Neural progenitor cell (in vitro differentiated cells): ENCODE measurements around the gene PARD3B. TPM values are rescaled to one million over a fixed set of nuclear protein-coding genes. Genes with fewer than 3 reads are reported as not detected.

ENCODE experiments used
- DNase-seq: peaks from one replicate; pipeline ENCODE4 v3.0.0-alpha.2; 2016; ENCODE audit warnings: low spot score
- H2AFZ ChIP-seq: fragments of 200-600 bp; sonication (generic); replicated peaks from 2 replicates; pipeline ENCODE4 v1.6.1; 2016; ENCODE audit warnings: antibody characterized with exemption
- H3F3A ChIP-seq: fragments of 200-600 bp; sonication (generic); 2 replicates; pipeline ENCODE4 v1.6.1; 2016; ENCODE audit warnings: antibody characterized with exemption, low read depth
- H3K27ac ChIP-seq: fragments of 200-600 bp; sonication (generic); 2 replicates; pipeline ENCODE4 v1.5.1; 2016; ENCODE audit warnings: mild to moderate bottlenecking
- H3K27me3 ChIP-seq: fragments of 200-600 bp; sonication (generic); 2 replicates; pipeline ENCODE4 v1.6.1; 2016; ENCODE audit warnings: mild to moderate bottlenecking, moderate library complexity
- H3K36me3 ChIP-seq: fragments of 200-600 bp; sonication (generic); 2 replicates; pipeline ENCODE4 v1.5.1; 2016
- H3K4me1 ChIP-seq: fragments of 200-600 bp; sonication (generic); 2 replicates; pipeline ENCODE4 v1.6.1; 2016; ENCODE audit warnings: mixed run types
- H3K4me2 ChIP-seq: fragments of 200-600 bp; sonication (generic); 2 replicates; pipeline ENCODE4 v1.6.1; 2016
- H3K4me3 ChIP-seq: fragments of 200-600 bp; sonication (generic); 2 replicates; pipeline ENCODE4 v1.5.1; 2016
- H3K79me2 ChIP-seq: fragments of 200-600 bp; sonication (generic); 2 replicates; pipeline ENCODE4 v1.6.1; 2016; ENCODE audit warnings: low read depth
- H3K9ac ChIP-seq: fragments of 200-600 bp; sonication (generic); 2 replicates; pipeline ENCODE4 v1.6.1; 2016
- H3K9me3 ChIP-seq: fragments of 200-600 bp; sonication (generic); 2 replicates; pipeline ENCODE4 v1.5.1; 2016; ENCODE audit warnings: low read depth
- H4K20me1 ChIP-seq: fragments of 200-600 bp; sonication (generic); 2 replicates; pipeline ENCODE4 v1.6.1; 2016; ENCODE audit warnings: low read depth
- H3K27ac Mint-ChIP-seq: 3 replicates; pipeline ENCODE4 v1.8.0; 2021; ENCODE audit warnings: mixed read lengths
- H3K27me3 Mint-ChIP-seq: 2 replicates; pipeline ENCODE4 v1.8.0; 2022; ENCODE audit warnings: low read depth, mild to moderate bottlenecking, inconsistent platforms, moderate library complexity, mixed read lengths; ENCODE audit not compliant: insufficient read depth
- H3K36me3 Mint-ChIP-seq: 3 replicates; pipeline ENCODE4 v1.8.0; 2021; ENCODE audit warnings: mixed read lengths
- H3K4me1 Mint-ChIP-seq: 3 replicates; pipeline ENCODE4 v1.8.0; 2021; ENCODE audit warnings: mixed read lengths
- H3K4me3 Mint-ChIP-seq: 3 replicates; pipeline ENCODE4 v1.8.0; 2021; ENCODE audit warnings: mild to moderate bottlenecking, moderate library complexity, mixed read lengths
- H3K9me3 Mint-ChIP-seq: 3 replicates; pipeline ENCODE4 v1.8.0; 2020; ENCODE audit warnings: mixed read lengths
- CTCF ChIP-seq: fragments of 200-600 bp; sonication (generic); IDR thresholded peaks from 2 replicates; pipeline ENCODE4 v1.5.1; 2017; ENCODE audit warnings: antibody characterized with exemption, mild to moderate bottlenecking
- EZH2 ChIP-seq: fragments of 200-600 bp; sonication (generic); IDR thresholded peaks from 2 replicates; pipeline ENCODE4 v1.6.1; 2017; ENCODE audit warnings: antibody characterized with exemption, mild to moderate bottlenecking, moderate library complexity
- EZH2phosphoT487 ChIP-seq: fragments of 200-600 bp; sonication (generic); IDR thresholded peaks from 2 replicates; pipeline ENCODE4 v1.6.1; 2017; ENCODE audit warnings: antibody characterized with exemption
- total RNA-seq: library from RNA; depleted of rRNA; stranded (reverse); fragments of >200 nt; gene quantifications from 2 replicates; pipeline ENCODE4 v1.2.3, GENCODE V29; 2015; ENCODE audit warnings: low replicate concordance

The PARD3B gene
- total RNA-seq, 1 donor from 2014 or later: 8.4 TPM

GRCh38 chr2:204541637-204542036, 3.6 kb upstream of the PARD3B start:
- Histone ChIP-seq H3K27me3 (peaks cover 43% of the 10 kb centered on the region), H3K9ac (no peak overlapping the region), H3K27ac (no peak overlapping the region), H3K36me3 (no peaks in the 10 kb centered on the region), H3F3A (peaks cover 12% of the 10 kb centered on the region), H3K79me2 (no peaks in the 10 kb centered on the region), H3K4me2 (no peak overlapping the region), H2AFZ (no peak overlapping the region), H3K9me3 (no peaks in the 10 kb centered on the region), H4K20me1 (no peaks in the 10 kb centered on the region), H3K4me3 (no peak overlapping the region), H3K4me1 (peaks cover 27% of the 10 kb centered on the region)
- H3K36me3 Mint-ChIP-seq: no peaks in the 10 kb centered on the region
- TF ChIP-seq CTCF: no peak
- TF ChIP-seq EZH2: no peak
- no peak for TF ChIP-seq EZH2phosphoT487
- DNase-seq: no peak
- no peaks in the 10 kb centered on the region for H3K9me3 Mint-ChIP-seq
- no peak overlapping the region for H3K27ac Mint-ChIP-seq
- H3K27me3 Mint-ChIP-seq: no peaks in the 10 kb centered on the region
- H3K4me1 Mint-ChIP-seq: peaks cover 15% of the 10 kb centered on the region
- no peak overlapping the region for H3K4me3 Mint-ChIP-seq

- Mint-ChIP-seq H3K9me3 (no peaks in the 10 kb centered on the region), H3K4me3 (no peak overlapping the region), H3K27me3 (no peaks in the 10 kb centered on the region), H3K4me1 (peaks cover 22% of the 10 kb centered on the region), H3K27ac (no peak overlapping the region), H3K36me3 (no peaks in the 10 kb centered on the region)
- H3F3A ChIP-seq: peaks cover 8% of the 10 kb centered on the region
- no peak overlapping the region for H2AFZ ChIP-seq
- H4K20me1 ChIP-seq: no peaks in the 10 kb centered on the region
- peaks cover 19% of the 10 kb centered on the region for H3K4me1 ChIP-seq
- DNase-seq: no peak
- no peak overlapping the region for H3K4me3 ChIP-seq
- no peaks in the 10 kb centered on the region for H3K79me2 ChIP-seq
- H3K27ac ChIP-seq: no peak overlapping the region
- H3K9ac ChIP-seq: no peak overlapping the region
- H3K4me2 ChIP-seq: no peak overlapping the region
- TF ChIP-seq EZH2 (no peak), EZH2phosphoT487 (no peak), CTCF (no peak)
- H3K27me3 ChIP-seq: peaks cover 53% of the 10 kb centered on the region
- no peaks in the 10 kb centered on the region for H3K36me3 ChIP-seq
- no peaks in the 10 kb centered on the region for H3K9me3 ChIP-seq
Observed at GRCh38 chr2:204542982-204543608, 2.2 kb upstream of the PARD3B start.

GRCh38 chr2:204545861-204546735, 823 bp downstream of the PARD3B start:
- Histone ChIP-seq H3K27me3 (peaks cover 53% of the 10 kb centered on the region), H3K4me2 (peak overlapping the region; percentile 100), H3K9ac (peak overlapping the region; percentile 54), H3K4me3 (peak overlapping the region; percentile 79), H3K36me3 (no peaks in the 10 kb centered on the region), H3K79me2 (no peaks in the 10 kb centered on the region), H4K20me1 (no peaks in the 10 kb centered on the region), H3K9me3 (no peaks in the 10 kb centered on the region), H2AFZ (peak overlapping the region; percentile 100), H3K27ac (no peak overlapping the region), H3K4me1 (peaks cover 6% of the 10 kb centered on the region), H3F3A (no peaks in the 10 kb centered on the region)
- TF ChIP-seq EZH2 (peak; percentile 56), EZH2phosphoT487 (no peak)
- H3K9me3 Mint-ChIP-seq: no peaks in the 10 kb centered on the region
- H3K4me1 Mint-ChIP-seq: peaks cover 42% of the 10 kb centered on the region
- no peaks in the 10 kb centered on the region for H3K27me3 Mint-ChIP-seq
- peak overlapping the region; percentile 95 for H3K4me3 Mint-ChIP-seq
- peak overlapping the region; percentile 93 for H3K27ac Mint-ChIP-seq
- no peaks in the 10 kb centered on the region for H3K36me3 Mint-ChIP-seq
- DNase-seq: no peak
